ENCODE results near the gene CNIH3. TPM values are rescaled to one million over a fixed set of nuclear protein-coding genes. Genes with fewer than 3 reads are reported as not detected.
"Not testable (repeated sequence)": the region's sequence is repeated elsewhere in the genome, so short reads cannot be mapped to it uniquely, and the experiment has no call there.

The CNIH3 gene
- total RNA-seq, 1 experiment from 2014 or later, result 2.1 TPM

DNA sequence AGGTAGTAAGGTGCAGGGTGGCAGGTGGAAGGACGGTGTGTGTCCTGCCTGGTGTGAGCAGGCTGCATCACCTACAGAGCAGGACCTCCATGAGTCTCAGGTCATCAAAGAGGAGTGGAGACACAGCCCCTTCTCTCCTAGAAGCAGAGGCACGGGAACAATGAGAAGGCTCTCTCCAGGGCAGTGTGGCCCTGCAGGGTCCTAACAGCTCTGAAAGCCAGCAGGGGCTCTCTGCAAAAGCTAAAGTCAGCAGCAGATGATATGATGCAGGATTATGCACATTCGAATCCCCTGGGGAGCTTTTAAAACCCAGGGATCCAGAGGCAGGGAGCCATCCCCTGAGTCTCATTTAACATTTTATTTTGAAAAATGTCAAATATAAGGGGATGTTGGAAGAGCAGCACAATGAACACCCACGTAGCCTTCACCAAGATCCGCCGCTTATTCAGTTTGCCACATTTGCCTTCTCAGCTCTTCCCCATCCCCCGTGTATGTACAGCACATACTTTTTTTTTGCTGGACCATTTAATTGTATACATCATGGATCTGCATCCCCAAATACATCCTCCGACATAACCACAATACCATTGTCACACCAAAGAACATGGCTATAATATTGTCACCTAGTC lies 88.1 kb downstream of the CNIH3 start:
- no peak overlapping the region for H3K27ac Mint-ChIP-seq (ENCODE audit: unreplicated experiment)
- H3K36me3 Mint-ChIP-seq (ENCODE audit: insufficient read depth, unreplicated experiment), result no peaks in the 10 kb centered on the region
- no peaks in the 10 kb centered on the region for H3K9me3 Mint-ChIP-seq (ENCODE audit: low read depth, unreplicated experiment)
- intact Hi-C loops (cut with micrococcal nuclease; ENCODE audit: unreplicated experiment), result loop anchor here (10.0 kb wide), 1 partner anchor 151 kb away; no protein-coding TSS in a partner anchor
- no peak for DNase-seq
- H3K27me3 Mint-ChIP-seq (ENCODE audit: unreplicated experiment), result peaks cover 84% of the 10 kb centered on the region
- no TSS peak for BruUV-seq (replicated peaks)
- CTCF ChIA-PET, result interaction anchor here (0.6 to 0.7 kb wide), 2 partner anchors 169 to 817 kb away, joined by 3 to 5 read pairs; no protein-coding TSS in a partner anchor
- TF ChIP-seq, protein P1, sequence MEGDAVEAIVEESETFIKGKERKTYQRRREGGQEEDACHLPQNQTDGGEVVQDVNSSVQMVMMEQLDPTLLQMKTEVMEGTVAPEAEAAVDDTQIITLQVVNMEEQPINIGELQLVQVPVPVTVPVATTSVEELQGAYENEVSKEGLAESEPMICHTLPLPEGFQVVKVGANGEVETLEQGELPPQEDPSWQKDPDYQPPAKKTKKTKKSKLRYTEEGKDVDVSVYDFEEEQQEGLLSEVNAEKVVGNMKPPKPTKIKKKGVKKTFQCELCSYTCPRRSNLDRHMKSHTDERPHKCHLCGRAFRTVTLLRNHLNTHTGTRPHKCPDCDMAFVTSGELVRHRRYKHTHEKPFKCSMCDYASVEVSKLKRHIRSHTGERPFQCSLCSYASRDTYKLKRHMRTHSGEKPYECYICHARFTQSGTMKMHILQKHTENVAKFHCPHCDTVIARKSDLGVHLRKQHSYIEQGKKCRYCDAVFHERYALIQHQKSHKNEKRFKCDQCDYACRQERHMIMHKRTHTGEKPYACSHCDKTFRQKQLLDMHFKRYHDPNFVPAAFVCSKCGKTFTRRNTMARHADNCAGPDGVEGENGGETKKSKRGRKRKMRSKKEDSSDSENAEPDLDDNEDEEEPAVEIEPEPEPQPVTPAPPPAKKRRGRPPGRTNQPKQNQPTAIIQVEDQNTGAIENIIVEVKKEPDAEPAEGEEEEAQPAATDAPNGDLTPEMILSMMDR (IDR thresholded peaks at IDR 0.05; ENCODE audit: unreplicated experiment), result no peak
- H3K4me3 Mint-ChIP-seq (ENCODE audit: low read depth, unreplicated experiment), result no peak overlapping the region
- no peaks in the 10 kb centered on the region for H3K4me1 Mint-ChIP-seq (ENCODE audit: low read depth, unreplicated experiment)

DNA sequence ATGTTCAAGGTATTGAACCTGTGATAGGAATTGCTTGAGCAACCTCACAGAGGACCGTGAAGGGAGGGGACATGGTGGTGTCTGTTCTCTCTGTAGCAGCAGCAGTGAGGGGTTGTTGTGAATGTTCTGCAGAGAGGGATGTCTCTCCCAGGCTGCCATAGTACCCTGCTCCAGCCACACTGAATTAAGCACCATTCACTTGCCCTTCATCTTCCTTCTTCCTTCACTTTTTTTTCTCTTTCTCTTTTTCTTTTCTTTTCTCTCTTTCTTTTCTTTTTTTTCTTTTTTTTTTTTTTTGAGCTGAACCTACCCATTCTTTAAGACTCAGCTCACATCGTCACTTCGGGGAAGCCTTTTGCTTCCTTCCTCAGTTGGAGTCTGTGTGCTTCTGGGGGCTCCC lies 89.5 kb downstream of the CNIH3 start:
- intact Hi-C loops (cut with micrococcal nuclease; ENCODE audit: unreplicated experiment), result loop anchor here (10.0 kb wide), 1 partner anchor 149 kb away; no protein-coding TSS in a partner anchor
- CTCF ChIA-PET, result interaction anchor here (0.6 kb wide), 1 partner anchor 76 kb away, joined by 4 read pairs; no protein-coding TSS in a partner anchor
- H3K4me1 Mint-ChIP-seq (ENCODE audit: low read depth, unreplicated experiment), result no peaks in the 10 kb centered on the region
- no peak for DNase-seq
- peaks cover 78% of the 10 kb centered on the region for H3K27me3 Mint-ChIP-seq (ENCODE audit: unreplicated experiment)
- no peak overlapping the region for H3K4me3 Mint-ChIP-seq (ENCODE audit: low read depth, unreplicated experiment)
- TF ChIP-seq, protein P1 (IDR thresholded peaks at IDR 0.05; ENCODE audit: unreplicated experiment), result no peak
- no TSS peak for BruUV-seq (replicated peaks)
- no peaks in the 10 kb centered on the region for H3K9me3 Mint-ChIP-seq (ENCODE audit: low read depth, unreplicated experiment)
- H3K27ac Mint-ChIP-seq (ENCODE audit: unreplicated experiment), result no peak overlapping the region
- no peaks in the 10 kb centered on the region for H3K36me3 Mint-ChIP-seq (ENCODE audit: insufficient read depth, unreplicated experiment)

DNA sequence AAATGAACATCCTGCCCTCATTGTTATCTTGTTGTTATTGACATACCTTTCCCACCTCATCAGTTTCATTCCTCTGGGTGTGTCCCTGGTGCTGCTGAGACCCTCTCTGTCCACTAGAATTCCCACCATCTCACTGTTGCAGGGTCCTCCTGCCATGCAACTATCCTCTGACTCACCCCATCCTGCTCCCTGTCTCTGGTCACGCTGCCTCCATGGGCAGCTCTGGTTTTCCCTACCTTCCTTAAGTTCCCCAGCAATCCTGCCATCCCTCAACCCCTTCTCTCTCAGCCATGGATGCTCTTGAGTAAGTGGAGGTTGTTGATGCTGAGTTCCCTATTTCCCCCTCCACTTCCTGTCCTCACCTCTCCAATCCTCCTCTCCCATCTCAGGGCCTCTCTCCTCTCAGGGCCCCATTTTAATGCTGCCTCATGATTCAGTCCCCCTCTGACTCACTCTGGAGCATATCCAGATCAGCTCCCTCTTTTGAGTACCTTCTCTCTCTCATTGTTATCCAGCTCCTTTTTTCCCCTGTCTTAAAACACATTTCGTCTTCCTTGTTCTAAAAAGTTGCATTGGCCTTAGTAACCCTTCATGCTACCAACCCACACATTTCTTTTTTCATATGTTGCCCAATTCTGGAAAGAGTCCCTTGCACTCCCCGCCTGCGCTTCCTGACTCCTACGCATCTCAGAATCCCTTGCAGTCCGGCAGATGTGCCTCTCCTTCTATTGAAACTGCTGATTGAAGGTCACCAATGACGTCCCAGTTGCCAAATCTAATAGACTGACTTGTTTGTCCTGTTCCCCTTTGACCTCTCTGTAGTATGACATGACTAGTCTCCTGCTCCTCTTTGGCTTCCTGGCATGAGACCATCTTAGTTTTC lies 92.0 kb downstream of the CNIH3 start:
- DNase-seq, result no peak
- no peak overlapping the region for H3K27ac Mint-ChIP-seq (ENCODE audit: unreplicated experiment)
- no peaks in the 10 kb centered on the region for H3K4me1 Mint-ChIP-seq (ENCODE audit: low read depth, unreplicated experiment)
- H3K4me3 Mint-ChIP-seq (ENCODE audit: low read depth, unreplicated experiment), result no peak overlapping the region
- intact Hi-C loops (cut with micrococcal nuclease; ENCODE audit: unreplicated experiment), result loop anchor here (10.0 kb wide), 1 partner anchor 147 kb away; no protein-coding TSS in a partner anchor
- BruUV-seq (replicated peaks), result no TSS peak
- peaks cover 77% of the 10 kb centered on the region for H3K27me3 Mint-ChIP-seq (ENCODE audit: unreplicated experiment)
- CTCF ChIA-PET, result no interaction called here
- no peaks in the 10 kb centered on the region for H3K36me3 Mint-ChIP-seq (ENCODE audit: insufficient read depth, unreplicated experiment)
- H3K9me3 Mint-ChIP-seq (ENCODE audit: low read depth, unreplicated experiment), result no peaks in the 10 kb centered on the region
- TF ChIP-seq, protein P1 (IDR thresholded peaks at IDR 0.05; ENCODE audit: unreplicated experiment), result no peak

DNA sequence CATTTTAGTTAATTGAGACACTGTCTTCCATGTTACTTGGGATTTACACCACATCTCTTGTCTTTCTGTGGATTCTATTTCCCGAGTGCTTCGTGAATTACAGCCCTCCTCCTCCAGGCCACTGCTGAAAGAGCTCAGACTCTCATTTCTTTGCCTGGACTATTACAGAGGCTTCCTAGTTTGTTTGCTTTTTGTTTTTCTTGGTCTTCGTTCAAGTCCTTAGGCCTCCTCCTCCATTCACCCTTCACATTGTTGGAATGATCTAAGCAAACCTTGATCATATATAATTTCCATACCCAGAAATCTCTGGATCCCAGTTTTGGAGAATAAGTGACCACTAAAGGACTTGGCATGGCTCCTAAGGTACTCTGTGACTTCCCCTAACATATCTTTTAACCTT lies 94.1 kb downstream of the CNIH3 start:
- no peak for DNase-seq
- Mint-ChIP-seq H3K27me3 (ENCODE audit: unreplicated experiment) (peaks cover 67% of the 10 kb centered on the region), H3K4me3 (ENCODE audit: low read depth, unreplicated experiment) (no peak overlapping the region), H3K27ac (ENCODE audit: unreplicated experiment) (no peak overlapping the region), H3K36me3 (ENCODE audit: insufficient read depth, unreplicated experiment) (no peaks in the 10 kb centered on the region), H3K9me3 (ENCODE audit: low read depth, unreplicated experiment) (no peaks in the 10 kb centered on the region), H3K4me1 (ENCODE audit: low read depth, unreplicated experiment) (no peaks in the 10 kb centered on the region)
- intact Hi-C loops (cut with micrococcal nuclease; ENCODE audit: unreplicated experiment), result no loop called here
- CTCF ChIA-PET, result no interaction called here
- TF ChIP-seq, protein P1 (IDR thresholded peaks at IDR 0.05; ENCODE audit: unreplicated experiment), result no peak
- no TSS peak for BruUV-seq (replicated peaks)

DNA sequence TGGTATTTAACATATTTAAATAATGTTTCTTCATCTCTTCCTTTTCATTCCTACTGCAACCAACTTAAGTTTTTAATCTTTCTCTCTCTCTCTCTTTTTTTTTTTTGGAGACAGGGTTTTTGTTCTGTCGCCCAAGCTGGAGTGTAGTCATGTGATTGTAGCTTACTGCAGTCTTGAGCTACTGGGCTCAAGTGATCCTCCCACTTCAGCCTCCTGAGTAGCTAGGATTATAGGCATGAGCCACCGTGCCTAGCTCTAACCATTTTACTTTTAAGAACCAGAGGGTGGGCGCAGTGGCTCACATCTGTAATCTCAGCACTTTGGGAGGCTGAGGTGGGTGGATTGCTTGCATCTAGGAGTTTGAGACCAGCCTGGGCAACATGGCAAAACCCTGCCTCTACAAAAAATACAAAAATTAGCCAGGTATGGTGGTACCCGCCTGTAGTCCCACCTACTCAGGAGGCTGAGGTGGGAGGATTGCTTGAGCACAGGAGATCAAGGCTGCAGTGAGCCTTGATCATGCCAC lies 95.2 kb downstream of the CNIH3 start:
- BruUV-seq (replicated peaks), result not testable (repeated sequence)

More for the DNA sequence above, 95.2 kb downstream of the CNIH3 start:
- H3K9me3 Mint-ChIP-seq (ENCODE audit: low read depth, unreplicated experiment); DNase-seq; intact Hi-C loops (cut with micrococcal nuclease; ENCODE audit: unreplicated experiment); H3K36me3 Mint-ChIP-seq (ENCODE audit: insufficient read depth, unreplicated experiment); H3K27ac Mint-ChIP-seq (ENCODE audit: unreplicated experiment); H3K4me3 Mint-ChIP-seq (ENCODE audit: low read depth, unreplicated experiment); H3K4me1 Mint-ChIP-seq (ENCODE audit: low read depth, unreplicated experiment): not testable (repeated sequence)
- H3K27me3 Mint-ChIP-seq (ENCODE audit: unreplicated experiment), result peaks cover 67% of the 10 kb centered on the region
- CTCF ChIA-PET, result interaction anchor here (0.7 kb wide), 2 partner anchors 30 to 198 kb away, joined by 3 read pairs; no protein-coding TSS in a partner anchor
